ENCODE data around the gene OBSL1.

The OBSL1 gene

GRCh38 chr2:219514196-219514761 lies 57.1 kb downstream of the OBSL1 start, which contains the start of gene ASIC4:
Gene ASIC4, plus strand, starts transcription at chr2:219514482. Its CDS starts 243 bp downstream, at chr2:219514725.
- peak within 1 kb of the TSS; percentile 75 for H3K4me3 Mint-ChIP-seq

DNA sequence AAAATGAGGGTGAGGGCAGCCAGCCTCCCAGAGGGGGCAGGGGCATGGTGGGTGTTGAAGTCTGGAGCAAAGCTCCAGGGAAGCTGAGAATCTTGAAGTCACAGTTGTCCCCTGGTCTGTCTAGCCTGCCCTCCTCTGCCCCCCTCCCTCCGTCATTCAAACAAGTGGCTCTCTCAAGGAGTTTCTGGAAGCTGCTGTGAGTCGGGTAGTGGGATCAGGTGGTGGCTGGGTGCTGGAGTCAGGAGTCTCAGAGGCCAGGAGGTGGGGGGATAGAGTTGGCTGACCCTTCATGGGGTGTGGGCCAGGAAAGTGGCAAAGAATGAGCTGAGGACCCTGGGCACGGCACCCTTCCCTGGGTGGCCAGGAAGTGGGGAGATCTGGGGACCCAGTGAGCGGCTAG lies 57.6 kb downstream of the OBSL1 start:
- H3K4me1 Mint-ChIP-seq: peaks cover 81% of the 10 kb centered on the region
- no peaks in the 10 kb centered on the region for H3K36me3 Mint-ChIP-seq (ENCODE audit: low read depth)
- no peak for TF ChIP-seq CTCF (IDR thresholded peaks at IDR 0.05)
- H3K4me3 Mint-ChIP-seq: peak overlapping the region; percentile 75
- H3K27me3 Mint-ChIP-seq (ENCODE audit: low read depth, poor library complexity): peaks cover 72% of the 10 kb centered on the region
- no peaks in the 10 kb centered on the region for H3K9me3 Mint-ChIP-seq
- no peak overlapping the region for H3K27ac Mint-ChIP-seq
- no peak for DNase-seq

More at GRCh38 chr2:219514196-219514761, 57.1 kb downstream of the OBSL1 start, which contains the start of gene ASIC4:
- Mint-ChIP-seq H3K36me3 (ENCODE audit: low read depth) (no peaks in the 10 kb centered on the region), H3K27me3 (ENCODE audit: low read depth, poor library complexity) (peaks cover 74% of the 10 kb centered on the region), H3K27ac (no peak within 1 kb of the TSS), H3K4me1 (peaks cover 85% of the 10 kb centered on the region), H3K9me3 (no peaks in the 10 kb centered on the region)
- peak; percentile 58 for DNase-seq
- no peak for TF ChIP-seq CTCF (IDR thresholded peaks at IDR 0.05)

- Mint-ChIP-seq H3K27me3 (ENCODE audit: low read depth, poor library complexity) (peaks cover 66% of the 10 kb centered on the region), H3K9me3 (no peaks in the 10 kb centered on the region), H3K27ac (no peak overlapping the region), H3K4me1 (peaks cover 76% of the 10 kb centered on the region), H3K36me3 (ENCODE audit: low read depth) (no peaks in the 10 kb centered on the region), H3K4me3 (peak overlapping the region; percentile 75)
- DNase-seq: peak; percentile 60
- no peak for TF ChIP-seq CTCF (IDR thresholded peaks at IDR 0.05)
Measured at GRCh38 chr2:219512524-219513216, 58.7 kb downstream of the OBSL1 start.

- peaks cover 60% of the 10 kb centered on the region for H3K27me3 Mint-ChIP-seq (ENCODE audit: low read depth, poor library complexity)
- H3K9me3 Mint-ChIP-seq: no peaks in the 10 kb centered on the region
- peaks cover 72% of the 10 kb centered on the region for H3K4me1 Mint-ChIP-seq
- peaks cover under 1% of the 10 kb centered on the region for H3K36me3 Mint-ChIP-seq (ENCODE audit: low read depth)
- H3K27ac Mint-ChIP-seq: no peak overlapping the region
- no peak for TF ChIP-seq CTCF (IDR thresholded peaks at IDR 0.05)
- DNase-seq: no peak
- peak overlapping the region; percentile 58 for H3K4me3 Mint-ChIP-seq
Measured at GRCh38 chr2:219511547-219512325, 59.6 kb downstream of the OBSL1 start.

DNA sequence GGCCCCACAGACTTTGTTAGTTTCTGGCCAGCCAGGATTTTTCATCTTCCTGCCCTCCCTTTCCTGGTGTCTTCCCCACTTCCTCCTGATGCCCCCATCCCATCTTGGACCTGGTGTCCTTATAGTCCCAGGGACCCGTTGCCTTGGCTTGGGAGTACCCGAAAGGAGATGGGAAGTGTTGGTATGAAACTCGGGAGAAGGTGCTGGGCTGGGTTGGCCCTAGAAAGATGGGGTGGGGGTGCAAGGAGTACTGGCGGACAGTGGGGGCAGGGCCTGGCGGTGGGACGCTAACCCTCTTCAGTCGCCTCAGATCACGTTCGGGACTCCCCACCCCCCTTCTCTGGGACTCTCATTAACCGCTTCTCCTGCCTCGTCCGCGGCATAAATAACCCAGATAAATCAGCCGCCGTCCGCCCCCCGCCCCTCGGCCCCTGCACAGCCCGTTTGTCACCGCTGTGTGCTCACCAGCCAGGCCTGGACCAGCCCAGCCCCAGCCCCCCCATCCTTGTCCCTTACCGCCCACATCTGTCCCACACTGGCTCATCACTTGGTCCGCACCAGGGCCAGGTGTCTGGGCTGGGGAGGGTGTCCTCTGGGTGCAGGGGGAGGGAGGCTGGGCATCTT lies 60.7 kb downstream of the OBSL1 start:
- DNase-seq: peak; percentile 63
- peak overlapping the region; percentile 78 for H3K4me3 Mint-ChIP-seq
- peaks cover 5% of the 10 kb centered on the region for H3K36me3 Mint-ChIP-seq (ENCODE audit: low read depth)
- peaks cover 57% of the 10 kb centered on the region for H3K27me3 Mint-ChIP-seq (ENCODE audit: low read depth, poor library complexity)
- H3K9me3 Mint-ChIP-seq: no peaks in the 10 kb centered on the region
- H3K4me1 Mint-ChIP-seq: peaks cover 64% of the 10 kb centered on the region
- TF ChIP-seq CTCF (IDR thresholded peaks at IDR 0.05): no peak
- H3K27ac Mint-ChIP-seq: no peak overlapping the region

Measured in nephron progenitor cell (in vitro differentiated cells).